Superior temporal gyrus (tissue), 1 donor: ENCODE results near the gene SLC2A11.
A peak's percentile ranks its signal among the peaks of the same experiment; 100 is the strongest.
"Not testable (repeated sequence)": the region's sequence is repeated elsewhere in the genome, so short reads cannot be mapped to it uniquely, and the experiment has no call there.

Experiments
- DNase-seq: peaks from one replicate; pipeline ENCODE4 v3.0.0-alpha.2; 2016; ENCODE audit errors: extremely low spot score

The SLC2A11 gene

DNA sequence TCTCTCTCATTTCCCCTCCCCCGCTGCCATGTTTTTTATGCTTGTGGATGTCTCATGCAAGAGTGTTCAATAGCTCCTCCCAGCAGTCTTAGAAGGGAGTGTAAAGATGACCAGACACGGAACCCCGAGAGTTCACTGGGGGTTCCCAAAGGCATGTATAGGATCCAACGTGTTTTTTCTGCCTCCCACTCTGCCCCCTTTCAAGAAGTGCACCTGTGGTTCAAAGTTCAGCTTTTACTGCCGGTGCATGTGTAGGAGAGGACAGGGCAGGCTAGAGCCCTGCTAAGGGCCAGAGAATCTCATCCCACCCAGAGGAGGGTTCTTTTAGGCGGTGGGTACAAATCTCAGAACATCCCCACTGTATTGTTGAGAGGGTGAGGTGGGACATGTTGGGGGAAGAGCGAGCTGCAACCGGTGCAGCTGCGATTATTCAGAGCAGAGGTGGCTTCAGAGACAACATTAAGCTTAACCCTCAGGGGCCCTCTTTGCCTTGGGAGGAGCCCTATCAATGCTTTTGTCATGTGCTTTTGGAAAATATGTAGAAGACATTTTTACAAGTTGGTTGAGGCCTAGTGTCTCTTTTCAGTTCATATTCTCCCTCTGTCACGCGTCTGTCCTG is 51.0 kb downstream of the SLC2A11 start:
- no peak for DNase-seq

DNA sequence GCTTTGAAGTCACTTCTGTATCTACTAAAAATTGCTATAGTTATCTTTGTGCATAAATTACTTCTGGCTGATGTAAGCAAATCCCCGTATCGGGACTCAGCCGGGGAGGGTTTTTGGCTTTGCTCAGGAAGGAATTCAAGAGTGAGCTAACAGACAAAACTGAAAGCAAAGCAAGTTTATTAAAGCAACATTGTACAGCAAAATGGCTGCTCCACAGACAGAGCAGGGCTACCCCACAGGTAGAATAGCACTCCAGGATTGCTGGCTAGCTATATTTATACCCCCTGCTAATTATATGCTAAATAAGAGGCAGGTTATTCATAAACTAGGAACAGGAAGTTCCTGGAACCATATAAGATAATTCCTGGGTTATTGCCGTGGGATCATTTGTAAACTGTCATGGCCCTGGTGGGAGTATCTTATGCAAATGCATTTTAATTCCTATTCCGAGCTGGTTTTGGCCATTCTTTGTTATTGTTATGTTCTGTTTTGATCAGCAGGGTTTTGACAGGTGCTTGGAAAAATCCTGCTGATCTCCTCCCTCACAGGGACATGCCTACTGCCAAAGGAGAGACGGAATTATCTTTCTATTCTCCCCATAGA is 51.7 kb downstream of the SLC2A11 start:
- DNase-seq = no peak

DNA sequence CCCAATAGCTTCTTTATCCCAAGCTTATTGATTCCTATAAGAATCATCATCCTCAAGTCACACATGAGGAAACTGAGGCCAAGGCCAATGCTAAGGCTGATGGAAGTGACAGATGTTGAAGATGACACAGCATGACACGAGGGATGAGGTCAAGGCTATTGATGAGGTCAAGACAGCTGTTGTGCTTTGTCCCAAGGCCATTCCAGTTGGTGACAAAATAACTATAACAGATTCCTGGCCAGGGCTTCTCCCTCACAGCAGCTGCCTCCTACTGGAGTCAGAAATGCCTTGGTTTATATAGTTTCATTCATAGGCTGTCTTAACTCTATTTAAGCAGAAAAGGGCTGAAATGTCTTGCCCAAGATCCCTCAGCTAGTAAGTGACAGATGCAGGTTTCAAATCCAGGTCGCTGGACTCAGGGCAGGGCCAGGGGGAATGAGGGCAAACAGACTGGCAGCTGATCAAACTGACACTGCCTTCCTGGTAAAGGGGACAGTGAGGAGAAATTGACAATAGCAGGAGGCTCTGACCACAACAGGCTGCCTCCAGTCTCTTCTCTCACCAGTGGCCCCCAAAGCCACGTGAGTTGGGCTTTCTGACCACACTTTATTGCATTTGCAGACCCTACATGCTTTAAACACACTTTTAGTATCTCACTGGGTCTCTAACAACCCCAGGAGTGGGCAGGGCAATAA is 53.0 kb downstream of the SLC2A11 start:
- no peak for DNase-seq

DNA sequence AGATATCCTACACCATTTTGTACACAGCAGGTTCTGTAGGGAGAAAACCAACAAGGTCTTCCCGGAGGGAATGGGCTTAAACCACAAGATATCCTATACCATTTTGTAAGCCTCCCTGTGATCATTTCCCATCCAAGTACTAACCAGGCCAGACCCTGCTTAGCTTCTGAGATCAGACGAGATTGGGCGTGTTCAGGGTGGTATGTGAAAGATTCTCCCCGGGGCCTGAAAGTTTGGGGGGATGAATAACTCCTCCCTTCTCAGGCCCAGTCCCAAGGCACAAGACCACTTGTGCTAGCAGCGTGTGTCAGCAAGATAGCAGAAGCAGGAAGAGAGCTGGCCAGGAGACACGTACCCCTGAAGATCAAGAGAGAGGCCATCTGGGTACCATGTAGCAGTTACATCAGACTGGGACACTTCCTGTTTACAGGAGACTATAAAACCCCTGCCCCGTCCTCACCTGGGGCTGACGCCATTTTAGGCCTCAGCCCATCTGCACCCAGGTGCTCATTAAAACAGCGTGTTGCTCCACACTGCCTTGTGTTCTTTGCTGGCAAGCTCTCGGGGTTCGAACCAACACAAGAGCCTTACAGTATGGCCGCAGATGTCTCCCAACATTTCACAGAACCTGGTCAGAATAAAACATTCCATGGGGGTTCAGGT is 53.8 kb downstream of the SLC2A11 start:
- no peak for DNase-seq

DNA sequence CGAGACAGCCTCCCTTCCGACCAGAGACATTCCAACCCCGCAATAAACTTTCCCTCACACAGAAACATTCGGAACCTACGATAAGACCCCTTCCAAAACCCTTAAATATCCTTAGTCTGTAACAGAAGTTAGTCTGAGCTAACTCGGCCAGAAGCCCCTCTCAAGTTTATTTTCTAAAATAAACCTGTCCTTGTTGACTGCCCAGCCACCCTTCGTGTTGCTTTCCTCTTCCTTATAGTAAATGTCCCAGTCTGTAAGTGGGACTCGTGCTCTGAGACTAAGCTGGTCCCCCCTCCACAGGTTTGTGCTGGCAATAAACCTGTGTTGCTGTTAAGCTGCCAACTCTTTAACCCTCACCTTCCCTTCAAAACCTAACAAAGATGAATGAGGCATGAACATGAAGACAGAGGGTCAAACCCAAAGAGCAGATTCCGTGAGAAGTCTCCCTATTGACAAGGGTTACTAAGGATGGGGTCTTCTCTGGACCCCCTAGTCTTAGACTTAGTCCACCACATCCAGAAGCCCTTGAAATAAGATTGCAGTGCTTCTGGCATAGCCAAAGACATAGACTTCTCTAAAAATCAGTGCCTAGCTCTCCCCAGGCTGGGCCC is 54.7 kb downstream of the SLC2A11 start:
- no peak for DNase-seq

DNA sequence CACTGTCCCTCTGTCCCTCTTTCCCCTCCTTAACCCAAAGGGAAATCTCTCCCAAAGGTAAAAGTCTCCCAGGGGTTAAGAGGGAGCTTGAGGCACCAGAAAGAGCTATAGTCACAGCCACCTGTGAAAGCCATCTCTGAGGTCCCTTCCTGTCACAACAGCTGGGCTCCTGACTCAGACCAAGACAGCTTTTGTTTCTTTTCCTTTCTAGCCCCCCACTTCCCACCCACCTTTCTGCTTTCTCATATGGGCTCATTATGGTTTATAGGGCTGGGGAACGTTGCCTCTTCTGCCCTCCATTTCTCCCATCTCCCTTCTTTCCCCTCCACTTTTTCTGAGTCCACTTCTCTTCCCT is 55.6 kb downstream of the SLC2A11 start:
- no peak for DNase-seq

DNA sequence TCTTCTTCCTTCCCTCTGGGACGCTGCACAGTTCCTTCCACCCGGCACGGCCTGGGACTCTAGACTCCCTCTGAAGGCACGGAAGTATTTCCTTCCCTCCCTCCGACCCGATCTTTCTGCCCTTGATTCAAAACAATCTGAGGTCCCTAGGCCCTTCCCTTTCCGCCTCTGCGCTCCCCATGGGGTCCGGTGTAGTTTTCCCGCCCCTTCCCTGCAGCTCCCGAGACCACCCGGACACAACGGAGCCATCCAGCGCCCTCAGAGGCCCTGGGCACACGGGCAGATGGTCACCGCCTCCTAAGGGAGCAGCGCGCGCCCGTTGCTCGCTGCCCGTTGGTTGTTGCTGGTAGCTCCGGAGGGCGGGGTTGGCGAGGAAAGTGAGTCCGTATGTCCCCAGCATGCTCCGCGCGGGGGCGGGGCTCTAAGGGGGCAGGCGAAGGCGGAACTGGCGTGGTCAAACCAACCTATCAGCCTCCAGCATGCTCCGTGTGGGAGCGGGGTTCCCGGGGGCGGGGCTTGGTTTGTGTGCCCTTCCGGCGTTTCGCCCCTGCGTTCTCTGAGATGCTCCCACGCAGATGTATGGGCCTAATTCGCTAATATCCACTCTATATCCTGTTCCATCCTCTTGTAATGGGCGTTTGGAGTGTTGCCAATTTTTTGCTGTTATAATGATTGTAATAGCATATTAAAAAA is 56.1 kb downstream of the SLC2A11 start:
- peak; percentile 99 for DNase-seq

DNA sequence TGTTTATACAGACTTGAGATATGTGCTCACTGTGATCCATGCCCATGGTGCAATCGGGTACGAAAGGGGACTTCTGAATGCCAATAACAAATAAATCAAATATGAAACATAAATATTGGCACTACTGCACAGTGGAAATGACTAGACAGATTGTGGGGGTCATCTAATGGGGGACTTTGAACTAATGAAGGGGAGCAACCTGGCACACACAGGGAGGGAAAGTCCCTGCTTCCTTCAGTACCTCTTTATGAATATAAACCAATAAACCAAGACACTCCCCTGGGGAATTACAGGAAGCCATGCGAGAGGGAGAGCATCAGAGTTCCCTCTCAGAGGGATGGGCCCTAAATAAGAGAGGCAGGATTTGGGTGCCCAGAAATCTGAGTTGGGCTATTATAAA is 57.6 kb downstream of the SLC2A11 start:
- no peak for DNase-seq

DNA sequence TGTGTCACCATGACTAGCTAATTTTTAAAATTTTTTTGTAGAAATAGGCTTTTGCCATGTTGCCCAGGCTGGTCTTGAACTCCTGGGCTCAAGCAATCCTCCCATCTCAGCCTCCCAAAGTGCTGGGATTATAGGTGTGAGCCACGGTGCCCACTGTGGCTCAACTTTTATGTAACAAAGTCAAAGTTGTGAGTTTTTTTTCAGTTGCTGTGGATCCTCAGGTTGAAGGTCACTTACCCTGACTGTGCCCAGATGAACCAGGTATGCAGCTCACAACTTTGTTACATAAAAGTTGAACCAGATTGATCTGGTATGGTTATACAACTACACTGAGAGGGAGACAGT is 62.6 kb downstream of the SLC2A11 start:
- peak; percentile 1 for DNase-seq

DNA sequence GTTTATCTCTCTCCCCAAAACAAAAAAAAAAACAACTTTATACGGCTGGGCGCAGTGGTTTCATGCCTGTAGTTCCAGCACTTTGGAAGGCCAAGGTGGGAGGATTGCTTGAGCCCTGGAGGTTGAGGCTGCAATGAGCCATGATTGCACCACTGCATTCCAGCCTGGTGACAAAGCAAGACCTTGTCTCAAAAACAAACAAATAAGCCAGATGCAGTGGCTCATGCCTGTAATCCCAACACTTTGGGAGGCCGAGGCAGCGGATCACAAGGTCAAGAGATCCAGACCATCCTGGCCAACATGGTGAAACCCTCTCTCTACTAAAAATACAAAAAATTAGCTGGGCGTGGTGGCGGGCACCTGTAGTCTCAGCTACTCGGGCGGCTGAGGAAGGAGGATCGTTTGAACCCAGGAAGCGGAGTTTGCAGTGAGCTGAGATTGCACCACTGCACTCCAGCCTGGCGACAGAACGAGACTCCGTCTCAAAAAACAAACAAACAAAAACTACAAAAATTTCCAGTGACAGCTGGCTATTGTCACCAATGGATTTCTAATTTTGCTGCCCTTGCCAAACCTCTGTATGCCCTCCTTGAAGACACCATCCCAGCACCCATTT is 64.0 kb downstream of the SLC2A11 start:
- not testable (repeated sequence) for DNase-seq

DNA sequence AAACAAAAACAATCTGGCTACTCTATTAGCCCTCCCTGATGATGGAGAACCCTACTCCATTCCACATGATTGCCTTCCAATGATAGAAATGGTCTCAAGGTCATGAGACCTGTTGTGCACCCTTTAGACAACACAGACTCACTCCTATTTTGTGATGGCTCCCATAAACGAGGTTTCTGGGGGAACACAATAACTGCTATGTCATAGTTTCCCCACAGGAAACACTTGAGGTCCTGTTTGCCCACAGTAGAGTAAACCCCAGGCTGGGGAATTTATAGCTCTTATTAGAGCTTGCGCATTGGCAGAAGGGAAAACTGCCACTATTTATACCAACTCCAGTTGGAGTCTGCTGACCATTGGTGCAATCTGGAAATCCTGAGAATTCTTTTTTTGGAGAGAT is 65.2 kb downstream of the SLC2A11 start:
- no peak for DNase-seq

DNA sequence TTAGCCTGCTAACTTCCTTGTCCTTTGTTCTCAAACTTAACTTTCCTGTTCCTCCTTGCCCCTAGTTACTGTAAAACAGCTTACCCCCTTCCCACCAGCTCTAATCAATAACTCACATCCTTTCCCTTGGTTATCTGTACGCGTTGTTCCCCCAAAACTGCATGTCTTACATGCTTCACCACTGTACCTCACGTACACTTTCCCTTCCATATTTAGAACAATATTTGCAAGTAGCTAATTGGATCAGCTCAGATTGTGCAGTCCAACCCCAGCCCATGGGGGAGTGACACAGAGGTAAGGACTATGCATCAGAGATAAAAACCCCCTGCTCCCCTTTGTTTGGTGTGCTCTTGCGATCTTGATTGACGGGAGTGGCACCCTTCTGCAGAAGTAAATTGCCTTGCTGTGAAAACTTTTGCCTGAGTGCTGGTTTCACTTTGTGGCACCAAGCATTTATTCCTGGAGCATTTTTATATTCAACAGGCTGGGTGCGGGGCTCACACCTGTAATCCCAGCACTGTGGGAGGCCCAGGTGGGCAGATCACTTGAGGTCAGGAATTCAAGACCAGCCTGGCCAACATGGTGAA is 67.4 kb downstream of the SLC2A11 start:
- no peak for DNase-seq

DNA sequence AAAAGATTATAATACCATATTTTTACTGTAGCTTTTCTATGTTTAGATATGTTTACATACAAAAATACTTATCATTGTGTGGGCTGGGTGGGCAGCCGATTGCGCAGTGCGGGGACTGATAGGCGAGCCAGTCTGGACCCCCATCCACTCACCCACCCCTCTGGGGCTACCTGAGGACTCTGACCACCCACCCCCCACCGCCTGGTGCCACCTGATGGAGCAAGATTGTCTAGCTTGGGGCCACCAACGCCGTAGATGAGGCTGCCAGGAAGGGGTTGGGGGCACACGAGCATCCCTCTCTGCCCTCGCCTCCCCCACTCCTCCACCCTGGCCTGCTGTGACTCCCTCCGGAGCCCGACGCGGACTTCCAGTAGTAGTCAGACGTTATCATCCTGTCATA is 68.9 kb downstream of the SLC2A11 start:
- no peak for DNase-seq
